Nephron (organoid): Measurements from ENCODE around the gene LMNTD1.

Source experiments
- H3K27ac Mint-ChIP-seq, 3 experiments: 2 replicates each; pipeline ENCODE4 v1.8.0; 2020; ENCODE audit warnings: mixed read lengths in 3 of 3, mild to moderate bottlenecking in 2 of 3, moderate library complexity in 1 of 3
- H3K27me3 Mint-ChIP-seq: 2 replicates; pipeline ENCODE4 v1.8.0; 2021; ENCODE audit warnings: low read depth, mild to moderate bottlenecking, moderate library complexity, mixed read lengths
- H3K36me3 Mint-ChIP-seq: 2 replicates; pipeline ENCODE4 v1.8.0; 2020; ENCODE audit warnings: low read depth, mixed read lengths
- H3K4me1 Mint-ChIP-seq: 2 replicates; pipeline ENCODE4 v1.8.0; 2020; ENCODE audit warnings: mixed read lengths
- H3K4me3 Mint-ChIP-seq, 3 experiments: 2 replicates each; pipeline ENCODE4 v1.8.0; 2020; ENCODE audit warnings: mild to moderate bottlenecking in 3 of 3, mixed read lengths in 3 of 3, moderate library complexity in 2 of 3
- H3K9me3 Mint-ChIP-seq: 2 replicates; pipeline ENCODE4 v1.8.0; 2020; ENCODE audit warnings: mixed read lengths
- CTCF ChIP-seq, 3 experiments: fragments of 200-600 bp; sonication (generic); IDR thresholded peaks; one replicate each; pipeline ENCODE4 v1.5.0; 2021; ENCODE audit warnings: antibody characterized with exemption in 3 of 3; ENCODE audit not compliant: unreplicated experiment in 3 of 3

The LMNTD1 gene

GRCh38 chr12:25459541-25459951 lies 93.5 kb downstream of the LMNTD1 start:
- Mint-ChIP-seq H3K4me1 (no peaks in the 10 kb centered on the region), H3K27ac (no peak overlapping the region), H3K27me3 (no peaks in the 10 kb centered on the region), H3K36me3 (no peaks in the 10 kb centered on the region), H3K9me3 (peaks cover 6% of the 10 kb centered on the region), H3K4me3 (no peak overlapping the region)
- no peak for TF ChIP-seq CTCF (IDR thresholded peaks at IDR 0.05; ENCODE audit: unreplicated experiment in 3 of 3)

GRCh38 chr12:25458047-25458552 lies 95.0 kb downstream of the LMNTD1 start:
- Mint-ChIP-seq H3K4me3 (no peak overlapping the region), H3K27ac (no peak overlapping the region), H3K9me3 (peaks cover 5% of the 10 kb centered on the region), H3K36me3 (no peaks in the 10 kb centered on the region), H3K27me3 (no peaks in the 10 kb centered on the region), H3K4me1 (no peaks in the 10 kb centered on the region)
- no peak for TF ChIP-seq CTCF (IDR thresholded peaks at IDR 0.05; ENCODE audit: unreplicated experiment in 3 of 3)

- H3K4me3 Mint-ChIP-seq = no peak overlapping the region
- H3K27ac Mint-ChIP-seq = no peak overlapping the region
- H3K27me3 Mint-ChIP-seq = no peaks in the 10 kb centered on the region
- peaks cover 2% of the 10 kb centered on the region for H3K9me3 Mint-ChIP-seq
- no peak for TF ChIP-seq CTCF (IDR thresholded peaks at IDR 0.05; ENCODE audit: unreplicated experiment in 3 of 3)
- no peaks in the 10 kb centered on the region for H3K4me1 Mint-ChIP-seq
- no peaks in the 10 kb centered on the region for H3K36me3 Mint-ChIP-seq
Measured at GRCh38 chr12:25456474-25456873, 96.6 kb downstream of the LMNTD1 start.

- Mint-ChIP-seq H3K4me3 (no peak overlapping the region), H3K36me3 (no peaks in the 10 kb centered on the region), H3K27ac (no peak overlapping the region), H3K27me3 (no peaks in the 10 kb centered on the region), H3K9me3 (peaks cover 6% of the 10 kb centered on the region), H3K4me1 (no peaks in the 10 kb centered on the region)
- no peak for TF ChIP-seq CTCF (IDR thresholded peaks at IDR 0.05; ENCODE audit: unreplicated experiment in 3 of 3)
Measured at GRCh38 chr12:25455696-25456095, 97.4 kb downstream of the LMNTD1 start.

- Mint-ChIP-seq H3K4me1 (no peaks in the 10 kb centered on the region), H3K27me3 (no peaks in the 10 kb centered on the region), H3K9me3 (peaks cover 10% of the 10 kb centered on the region), H3K4me3 (no peak overlapping the region), H3K27ac (no peak overlapping the region), H3K36me3 (no peaks in the 10 kb centered on the region)
- no peak for TF ChIP-seq CTCF (IDR thresholded peaks at IDR 0.05; ENCODE audit: unreplicated experiment in 3 of 3)
Measured at GRCh38 chr12:25449007-25449406, 104.1 kb downstream of the LMNTD1 start.

- Mint-ChIP-seq H3K36me3 (no peaks in the 10 kb centered on the region), H3K9me3 (peaks cover 8% of the 10 kb centered on the region), H3K27me3 (no peaks in the 10 kb centered on the region), H3K4me1 (no peaks in the 10 kb centered on the region), H3K4me3 (no peak overlapping the region), H3K27ac (no peak overlapping the region)
- TF ChIP-seq CTCF (IDR thresholded peaks at IDR 0.05; ENCODE audit: unreplicated experiment in 3 of 3) = no peak
Measured at GRCh38 chr12:25447046-25447445, 106.0 kb downstream of the LMNTD1 start.
